Breast epithelium (tissue), 3 donors: ENCODE measurements around the gene CCNT1.

ENCODE experiments used
- CTCF ChIP-seq, 3 donors: fragments of 450-650 bp; IDR thresholded peaks; one replicate each; pipeline ENCODE4 v1.5.1; 2016 to 2017; ENCODE audit warnings: antibody characterized with exemption in 3 of 3, mild to moderate bottlenecking in 3 of 3, moderate library complexity in 3 of 3
- POLR2A ChIP-seq: fragments of 450-650 bp; IDR thresholded peaks from one replicate; pipeline ENCODE4 v1.6.1; 2016; ENCODE audit warnings: antibody characterized with exemption, mild to moderate bottlenecking, moderate library complexity
- POLR2AphosphoS5 ChIP-seq, 3 donors: sonication (generic); formaldehyde crosslinking; IDR thresholded peaks; one replicate each; pipeline ENCODE4 v1.6.1; 2017; ENCODE audit warnings: antibody characterized with exemption in 3 of 3

DNA sequence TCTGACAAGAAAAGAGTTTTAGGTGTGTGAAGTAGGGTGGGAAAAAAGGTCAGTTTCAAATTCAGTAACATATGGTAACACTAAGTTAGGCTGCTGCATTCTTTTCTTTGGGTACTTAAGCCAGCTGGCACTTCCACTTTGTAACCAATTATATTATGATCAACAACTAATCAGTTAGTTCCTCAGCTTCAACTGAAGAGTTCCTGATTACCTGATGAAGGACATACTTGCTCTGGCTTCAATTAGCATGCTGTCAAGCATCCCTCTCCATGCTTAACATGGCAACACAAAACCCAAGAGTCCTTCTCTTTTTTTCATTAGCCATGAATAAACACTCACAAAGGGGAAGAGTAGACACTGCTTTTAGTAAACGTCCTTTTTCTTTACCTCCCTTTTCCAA, 27.7 kb downstream of the CCNT1 start:
- TF ChIP-seq CTCF (IDR thresholded peaks at IDR 0.05) (no peak), POLR2A (no peak), POLR2AphosphoS5 (IDR thresholded peaks at IDR 0.05) (no peak)
